ENCODE measurements around the gene RAB4B. TPM values are rescaled to one million over a fixed set of nuclear protein-coding genes. Genes with fewer than 3 reads are reported as not detected.
A peak's percentile ranks its signal among the peaks of the same experiment; 100 is the strongest.

Gene RAB4B
- total RNA-seq, 2 donors from 2014 or later = 52.4 to 55.4 TPM

GRCh38 chr19:40742477-40742876 is 35.6 kb upstream of the RAB4B start:
- no peak for ATAC-seq
- DNase-seq = no peak
- Mint-ChIP-seq H3K4me1 (no peaks in the 10 kb centered on the region), H3K4me3 (no peak overlapping the region), H3K36me3 (ENCODE audit: low read depth) (no peaks in the 10 kb centered on the region), H3K27ac (no peak overlapping the region), H3K27me3 (no peaks in the 10 kb centered on the region)
- no peaks in the 10 kb centered on the region for H3K9me3 ChIP-seq (ENCODE audit: control insufficient read depth, low read length, poor library complexity, severe bottlenecking)

- Mint-ChIP-seq H3K4me1 (no peaks in the 10 kb centered on the region), H3K36me3 (ENCODE audit: low read depth) (no peaks in the 10 kb centered on the region), H3K27ac (no peak overlapping the region), H3K27me3 (no peaks in the 10 kb centered on the region), H3K4me3 (no peak overlapping the region)
- H3K9me3 ChIP-seq (ENCODE audit: control insufficient read depth, low read length, poor library complexity, severe bottlenecking) = no peaks in the 10 kb centered on the region
- no peak for DNase-seq
- ATAC-seq = no peak
Measured at GRCh38 chr19:40742886-40743285, 35.2 kb upstream of the RAB4B start.

- no peaks in the 10 kb centered on the region for H3K9me3 ChIP-seq (ENCODE audit: control insufficient read depth, low read length, poor library complexity, severe bottlenecking)
- Mint-ChIP-seq H3K36me3 (ENCODE audit: low read depth) (no peaks in the 10 kb centered on the region), H3K4me1 (peaks cover 4% of the 10 kb centered on the region), H3K4me3 (no peak overlapping the region), H3K27me3 (no peaks in the 10 kb centered on the region), H3K27ac (no peak overlapping the region)
- DNase-seq = no peak
- no peak for ATAC-seq
Measured at GRCh38 chr19:40743926-40744325, 34.1 kb upstream of the RAB4B start.

- Mint-ChIP-seq H3K4me3 (no peak overlapping the region), H3K27ac (no peak overlapping the region), H3K36me3 (ENCODE audit: low read depth) (no peaks in the 10 kb centered on the region), H3K27me3 (no peaks in the 10 kb centered on the region), H3K4me1 (peaks cover 9% of the 10 kb centered on the region)
- ATAC-seq (no peak), DNase-seq (no peak)
- no peaks in the 10 kb centered on the region for H3K9me3 ChIP-seq (ENCODE audit: control insufficient read depth, low read length, poor library complexity, severe bottlenecking)
Measured at GRCh38 chr19:40744554-40745401, 33.3 kb upstream of the RAB4B start.

GRCh38 chr19:40745402-40745780 is 32.7 kb upstream of the RAB4B start:
- Mint-ChIP-seq H3K27me3 (no peaks in the 10 kb centered on the region), H3K4me1 (peaks cover 14% of the 10 kb centered on the region), H3K27ac (no peak overlapping the region), H3K36me3 (ENCODE audit: low read depth) (no peaks in the 10 kb centered on the region), H3K4me3 (no peak overlapping the region)
- no peak for DNase-seq
- ATAC-seq = no peak
- H3K9me3 ChIP-seq (ENCODE audit: control insufficient read depth, low read length, poor library complexity, severe bottlenecking) = no peaks in the 10 kb centered on the region

- H3K27ac Mint-ChIP-seq = peak overlapping the region; percentile 47
- H3K4me1 Mint-ChIP-seq = peaks cover 28% of the 10 kb centered on the region
- peaks cover 3% of the 10 kb centered on the region for H3K36me3 Mint-ChIP-seq (ENCODE audit: low read depth)
- H3K27me3 Mint-ChIP-seq = no peaks in the 10 kb centered on the region
- DNase-seq (no peak), ATAC-seq (no peak)
- H3K9me3 ChIP-seq (ENCODE audit: control insufficient read depth, low read length, poor library complexity, severe bottlenecking) = no peaks in the 10 kb centered on the region
- H3K4me3 Mint-ChIP-seq = no peak overlapping the region
Measured at GRCh38 chr19:40747536-40747935, 30.5 kb upstream of the RAB4B start.

GRCh38 chr19:40750058-40750873 is 27.8 kb upstream of the RAB4B start, which contains the start of gene ACTMAP:
Gene ACTMAP (minus strand): TSS chr19:40750477. CDS start chr19:40749803, 674 bp downstream.
- ATAC-seq = peak; percentile 91
- H3K27ac Mint-ChIP-seq = peak within 1 kb of the TSS; percentile 99
- H3K9me3 ChIP-seq (ENCODE audit: control insufficient read depth, low read length, poor library complexity, severe bottlenecking) = no peaks in the 10 kb centered on the region
- peak; percentile 94 to 99 (median 96) for DNase-seq
- H3K36me3 Mint-ChIP-seq (ENCODE audit: low read depth) = peaks cover 4% of the 10 kb centered on the region
- peak within 1 kb of the TSS; percentile 99 for H3K4me3 Mint-ChIP-seq
- H3K4me1 Mint-ChIP-seq = peaks cover 40% of the 10 kb centered on the region
- H3K27me3 Mint-ChIP-seq = no peaks in the 10 kb centered on the region

- Mint-ChIP-seq H3K4me1 (peaks cover 47% of the 10 kb centered on the region), H3K27me3 (no peaks in the 10 kb centered on the region), H3K4me3 (peak within 1 kb of the TSS; percentile 99), H3K27ac (peak within 1 kb of the TSS; percentile 99), H3K36me3 (ENCODE audit: low read depth) (peaks cover 7% of the 10 kb centered on the region)
- ATAC-seq = peak; percentile 74
- peak; percentile 87 to 90 (median 89) for DNase-seq
- H3K9me3 ChIP-seq (ENCODE audit: control insufficient read depth, low read length, poor library complexity, severe bottlenecking) = no peaks in the 10 kb centered on the region
Measured at GRCh38 chr19:40750874-40751537, 27.0 kb upstream of the RAB4B start, which contains the start of gene SNRPA. Gene SNRPA (plus strand): TSS chr19:40751203. CDS start chr19:40751409, 206 bp downstream.

- Mint-ChIP-seq H3K27ac (peak overlapping the region; percentile 99), H3K36me3 (ENCODE audit: low read depth) (peaks cover 11% of the 10 kb centered on the region)
- DNase-seq = no peak
Measured at GRCh38 chr19:40752257-40752781, 25.7 kb upstream of the RAB4B start.

GRCh38 chr19:40754611-40755247 is 23.3 kb upstream of the RAB4B start:
- ATAC-seq = no peak
- no peak for DNase-seq
- no peaks in the 10 kb centered on the region for H3K27me3 Mint-ChIP-seq
- H3K27ac Mint-ChIP-seq = peak overlapping the region; percentile 86
- no peaks in the 10 kb centered on the region for H3K9me3 ChIP-seq (ENCODE audit: control insufficient read depth, low read length, poor library complexity, severe bottlenecking)
- peaks cover 50% of the 10 kb centered on the region for H3K4me1 Mint-ChIP-seq
- H3K36me3 Mint-ChIP-seq (ENCODE audit: low read depth) = peaks cover 12% of the 10 kb centered on the region
- peak overlapping the region; percentile 84 for H3K4me3 Mint-ChIP-seq

More at GRCh38 chr19:40752257-40752781, 25.7 kb upstream of the RAB4B start:
- ATAC-seq = no peak
- Mint-ChIP-seq H3K4me3 (peak overlapping the region; percentile 99), H3K27me3 (no peaks in the 10 kb centered on the region), H3K4me1 (peaks cover 53% of the 10 kb centered on the region)
- no peaks in the 10 kb centered on the region for H3K9me3 ChIP-seq (ENCODE audit: control insufficient read depth, low read length, poor library complexity, severe bottlenecking)

GRCh38 chr19:40755248-40755624 is 22.8 kb upstream of the RAB4B start:
- no peak for DNase-seq
- no peaks in the 10 kb centered on the region for H3K9me3 ChIP-seq (ENCODE audit: control insufficient read depth, low read length, poor library complexity, severe bottlenecking)
- no peaks in the 10 kb centered on the region for H3K27me3 Mint-ChIP-seq
- peak overlapping the region; percentile 84 for H3K4me3 Mint-ChIP-seq
- H3K36me3 Mint-ChIP-seq (ENCODE audit: low read depth) = peaks cover 13% of the 10 kb centered on the region
- no peak for ATAC-seq
- peak overlapping the region; percentile 83 for H3K27ac Mint-ChIP-seq
- peaks cover 48% of the 10 kb centered on the region for H3K4me1 Mint-ChIP-seq

- peaks cover 13% of the 10 kb centered on the region for H3K36me3 Mint-ChIP-seq (ENCODE audit: low read depth)
- H3K4me1 Mint-ChIP-seq = peaks cover 50% of the 10 kb centered on the region
- peak overlapping the region; percentile 83 for H3K27ac Mint-ChIP-seq
- DNase-seq = no peak
- no peaks in the 10 kb centered on the region for H3K9me3 ChIP-seq (ENCODE audit: control insufficient read depth, low read length, poor library complexity, severe bottlenecking)
- ATAC-seq = no peak
- peak overlapping the region; percentile 84 for H3K4me3 Mint-ChIP-seq
- no peaks in the 10 kb centered on the region for H3K27me3 Mint-ChIP-seq
Measured at GRCh38 chr19:40755791-40756190, 22.3 kb upstream of the RAB4B start.
